HG02938 (cell line): Measurements from ENCODE around the gene THYN1.

Source experiments
- ATAC-seq: cut with Tn5 transposase; IDR thresholded peaks from one replicate; pipeline ENCODE4 v1.9.1; 2021; ENCODE audit warnings: mild to moderate bottlenecking, moderate library complexity; ENCODE audit not compliant: unreplicated experiment

The THYN1 gene

GRCh38 chr11:134224710-134225664 is 28.2 kb downstream of the THYN1 start:
- ATAC-seq: peak; percentile 5

GRCh38 chr11:134223836-134224709 is 29.1 kb downstream of the THYN1 start, which contains the start of the genes NCAPD3 and VPS26B:
TSS of gene NCAPD3 (minus strand) at chr11:134223967. CDS start at chr11:134223926, 41 bp downstream.
TSS of gene VPS26B (plus strand) at chr11:134224671. CDS start at chr11:134225123, 452 bp downstream.
- peak; percentile 77 for ATAC-seq

- ATAC-seq: no peak
Measured at GRCh38 chr11:134223121-134223520, 30.0 kb downstream of the THYN1 start.

- no peak for ATAC-seq
Measured at GRCh38 chr11:134216816-134217215, 36.3 kb downstream of the THYN1 start.

- ATAC-seq: no peak
Measured at GRCh38 chr11:134215836-134216235, 37.3 kb downstream of the THYN1 start.

- no peak for ATAC-seq
Measured at GRCh38 chr11:134207538-134208239, 45.5 kb downstream of the THYN1 start.

- no peak for ATAC-seq
Measured at GRCh38 chr11:134206185-134206584, 47.0 kb downstream of the THYN1 start.

- no peak for ATAC-seq
Measured at GRCh38 chr11:134205729-134206128, 47.4 kb downstream of the THYN1 start.

GRCh38 chr11:134202661-134203060 is 50.5 kb downstream of the THYN1 start:
- ATAC-seq: no peak

- no peak for ATAC-seq
Measured at GRCh38 chr11:134200688-134201087, 52.5 kb downstream of the THYN1 start.

GRCh38 chr11:134199531-134199930 is 53.6 kb downstream of the THYN1 start:
- ATAC-seq: no peak
